Measurements from ENCODE around the gene SDK2. TPM values are rescaled to one million over a fixed set of nuclear protein-coding genes. Genes with fewer than 3 reads are reported as not detected.

Gene SDK2
- total RNA-seq, 1 donor from 2014 or later = 3.4 TPM

DNA sequence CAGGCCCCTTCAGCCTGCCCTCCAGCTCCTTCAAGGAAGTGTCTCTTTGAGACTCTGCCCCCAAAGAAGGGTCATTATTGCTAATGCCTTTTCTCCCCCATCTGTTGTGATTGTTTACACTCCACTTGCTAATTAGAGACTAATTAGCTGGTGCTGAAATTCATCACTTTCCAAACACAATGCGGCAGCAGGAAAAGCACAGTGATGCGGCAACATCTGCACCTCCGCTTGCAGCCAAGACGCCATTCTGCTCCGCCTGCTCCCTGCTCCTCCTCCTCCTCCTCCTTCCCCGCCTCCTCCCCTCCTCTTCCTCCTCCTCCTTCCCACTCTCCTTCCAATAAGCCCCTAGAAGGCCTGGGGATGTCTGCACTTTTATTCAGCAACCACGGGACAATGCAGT is 110.5 kb downstream of the SDK2 start:
- no peak for DNase-seq (ENCODE audit: low spot score)

DNA sequence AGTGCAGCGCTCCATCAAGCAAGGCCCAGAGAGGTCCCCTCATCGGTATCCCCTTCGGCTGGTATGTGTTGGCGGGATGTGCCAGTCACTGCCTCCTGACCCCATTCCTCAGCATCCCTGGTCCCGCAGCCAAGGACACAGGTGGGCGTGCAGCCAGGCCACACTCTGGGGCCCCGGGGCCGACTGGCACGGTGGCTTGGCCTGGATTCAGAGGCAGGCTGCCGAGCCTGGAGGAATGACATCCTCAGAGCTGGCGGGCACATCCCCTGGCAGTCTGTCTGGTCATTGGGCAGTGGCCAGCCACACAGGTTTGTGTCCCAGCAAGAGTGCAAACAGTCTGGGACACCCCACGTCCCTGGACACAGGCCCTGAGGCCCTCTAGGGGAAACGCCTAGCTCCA is 111.1 kb downstream of the SDK2 start:
- DNase-seq (ENCODE audit: low spot score) = no peak

DNA sequence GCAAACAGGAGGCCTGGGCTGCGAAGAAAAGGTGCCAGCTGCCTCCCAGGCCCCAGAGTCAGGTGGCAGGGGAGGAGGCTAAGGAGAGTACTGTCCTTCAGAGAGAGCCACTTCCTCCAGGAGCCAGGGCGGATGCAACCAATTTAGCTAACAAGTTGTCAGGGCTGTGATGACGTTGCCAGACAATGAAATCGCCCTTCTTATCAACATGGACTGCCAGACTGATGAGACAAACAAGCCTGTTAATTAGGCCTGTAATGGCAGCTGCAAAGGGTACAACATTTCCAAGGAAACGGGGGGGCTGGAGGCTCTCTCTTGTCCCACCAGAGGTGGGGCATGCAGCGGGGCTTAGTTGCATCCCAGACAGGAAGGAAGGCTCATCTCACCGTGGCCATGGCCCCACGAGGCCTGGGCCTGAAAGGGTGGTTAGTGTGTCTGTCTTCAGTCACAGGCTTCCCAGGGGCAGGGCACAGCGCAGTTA is 111.8 kb downstream of the SDK2 start:
- no peak for DNase-seq (ENCODE audit: low spot score)

DNA sequence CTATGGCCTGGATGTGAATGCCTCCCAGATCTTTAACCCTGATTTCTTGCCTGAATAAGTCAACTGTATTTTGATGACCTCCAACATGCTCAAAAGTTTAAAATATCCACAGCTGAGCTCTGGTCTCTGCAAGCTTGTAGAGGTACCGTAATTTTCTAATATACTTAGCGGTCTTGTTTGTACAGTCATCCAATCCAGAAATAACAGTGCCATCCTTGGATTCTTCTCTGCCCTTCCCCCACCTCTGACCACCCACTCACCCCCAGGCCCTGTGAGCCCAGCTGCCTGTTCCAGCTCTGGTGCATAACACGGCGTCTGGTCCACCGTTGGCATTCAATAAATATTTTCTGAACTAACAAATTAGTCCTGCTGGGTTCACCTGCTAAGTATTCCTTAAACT is 113.1 kb downstream of the SDK2 start:
- DNase-seq (ENCODE audit: low spot score) = no peak

DNA sequence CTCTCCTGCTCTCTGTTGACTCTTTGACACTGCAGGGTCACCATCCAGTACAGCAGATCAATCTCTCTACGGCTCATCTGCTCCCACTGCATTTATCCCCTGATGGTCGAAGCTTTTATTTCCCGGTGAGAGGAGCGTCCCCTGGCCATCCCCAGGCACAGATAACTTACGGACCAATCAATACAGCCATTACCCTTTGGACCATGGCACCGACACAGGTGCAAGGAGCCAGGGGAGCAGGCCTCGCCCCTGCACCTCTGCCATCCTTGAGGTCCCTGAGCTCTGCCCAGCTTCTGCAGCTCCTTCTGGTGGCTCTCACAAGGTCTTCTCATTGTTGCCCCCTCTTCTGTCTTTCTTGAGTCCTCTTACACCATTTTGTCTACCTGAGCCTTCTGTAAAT is 115.6 kb downstream of the SDK2 start:
- no peak for DNase-seq (ENCODE audit: low spot score)

DNA sequence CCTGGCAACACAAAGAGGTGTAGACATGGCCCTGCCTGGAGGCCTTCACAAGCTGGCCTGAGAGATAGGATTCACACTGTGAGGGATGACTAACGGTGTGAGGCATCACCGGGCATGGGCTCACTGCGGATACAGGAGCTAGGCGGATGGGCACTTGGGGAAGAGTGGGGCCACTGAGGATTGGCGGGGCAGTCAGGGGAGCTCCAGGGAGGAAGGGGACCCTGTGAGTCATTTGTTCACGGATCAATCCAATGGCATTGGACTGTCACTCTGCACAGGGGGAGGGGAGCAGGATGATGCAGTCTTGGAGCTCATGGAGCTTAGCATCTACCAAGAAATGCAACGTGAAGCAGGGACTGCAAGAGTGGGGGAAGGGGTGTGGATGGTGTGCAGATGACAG is 117.3 kb downstream of the SDK2 start:
- DNase-seq (ENCODE audit: low spot score) = no peak

DNA sequence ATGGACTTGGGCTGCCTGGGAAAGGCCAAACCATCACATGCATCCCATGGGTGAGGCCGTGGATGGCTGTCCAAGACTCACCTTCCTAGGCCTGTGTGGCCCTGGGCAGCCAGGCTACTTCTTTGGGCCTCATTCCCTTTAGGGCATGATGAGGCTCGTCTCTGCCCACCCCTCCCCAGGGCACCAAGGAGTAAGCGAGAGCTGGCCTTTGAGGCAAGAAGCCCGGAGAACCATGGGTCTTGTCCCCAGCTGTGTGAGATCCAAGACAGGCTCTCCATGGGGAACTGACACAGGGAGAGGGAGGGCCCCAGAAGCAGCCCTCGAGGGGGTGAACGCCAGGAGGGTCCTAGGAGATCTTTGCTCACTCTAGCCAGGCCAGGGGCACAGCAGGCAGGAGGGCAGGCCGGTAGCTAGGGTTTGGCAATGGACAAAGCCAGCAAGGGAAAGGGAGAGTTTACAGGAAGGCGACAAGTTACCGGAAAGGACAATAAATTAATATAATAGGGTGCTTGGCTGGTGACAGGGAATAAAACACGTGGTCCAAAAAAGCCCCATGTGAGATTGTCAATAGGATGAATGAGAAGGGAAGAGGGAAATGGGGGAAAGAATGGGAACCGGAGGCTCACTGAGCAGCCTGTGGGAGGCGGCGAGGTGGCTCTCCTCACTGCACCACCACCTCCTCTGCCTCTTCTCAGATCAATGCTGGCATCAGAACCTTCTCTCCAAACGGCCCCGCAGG is 119.1 kb downstream of the SDK2 start:
- DNase-seq (ENCODE audit: low spot score) = no peak

DNA sequence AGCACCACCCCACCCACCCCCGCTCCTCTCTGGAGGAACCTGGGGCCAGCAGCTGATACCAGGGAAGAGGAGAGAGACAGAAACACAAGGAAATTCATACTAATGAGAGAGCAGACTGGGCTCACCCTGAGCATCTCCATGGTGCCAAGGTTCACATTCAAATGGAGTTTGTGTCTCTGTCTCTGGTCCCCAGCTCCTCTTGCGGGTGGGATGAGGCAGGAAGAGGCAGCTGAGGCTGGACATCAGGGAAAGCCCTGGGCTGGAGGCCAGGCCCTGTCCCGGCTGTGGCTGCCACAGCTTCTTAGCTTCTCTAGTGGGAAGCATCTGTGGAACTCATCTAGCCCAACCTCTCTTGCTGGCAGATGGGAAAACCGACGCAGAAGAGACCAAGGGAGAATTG is 121.5 kb downstream of the SDK2 start:
- no peak for DNase-seq (ENCODE audit: low spot score)

DNA sequence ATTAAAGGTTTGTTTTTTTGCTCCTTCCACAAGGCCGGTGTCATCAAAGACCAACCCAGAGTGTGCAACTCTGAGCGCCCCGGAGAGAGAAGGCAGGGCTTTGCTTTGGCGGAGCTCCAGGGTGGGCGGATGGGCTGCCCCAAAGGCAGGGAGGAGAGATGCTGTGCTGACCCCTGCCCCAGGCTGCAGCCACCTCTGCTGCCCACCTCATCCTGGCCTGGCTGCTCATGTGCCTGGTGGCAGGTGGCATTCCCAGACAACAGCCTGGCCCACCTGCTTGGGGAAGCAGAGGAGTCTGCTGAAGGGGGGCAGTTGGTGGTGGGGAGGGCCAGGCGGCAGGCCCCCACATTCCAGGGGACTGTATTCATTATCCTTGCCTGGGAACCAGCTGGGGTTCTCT is 122.1 kb downstream of the SDK2 start:
- no peak for DNase-seq (ENCODE audit: low spot score)

DNA sequence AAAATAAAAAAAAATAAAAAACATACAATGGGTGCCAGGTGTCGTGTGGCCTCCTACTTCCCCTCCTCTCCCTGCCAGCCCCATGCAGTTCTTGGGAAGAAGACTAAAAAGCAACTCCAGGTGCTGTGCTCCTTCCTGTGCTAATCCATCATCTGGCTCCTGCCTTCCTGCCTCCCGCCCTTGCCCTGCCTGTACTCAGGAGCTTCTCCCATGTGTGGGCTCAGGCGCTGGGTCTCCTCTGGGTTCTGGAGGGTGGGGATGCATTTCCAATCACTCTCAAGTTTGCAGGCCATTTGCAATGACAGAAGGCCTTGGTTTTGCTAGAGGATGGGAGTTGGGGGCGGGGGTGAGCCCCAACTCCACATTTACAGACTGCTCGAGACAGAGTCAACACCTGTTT is 122.9 kb downstream of the SDK2 start:
- DNase-seq (ENCODE audit: low spot score) = no peak

DNA sequence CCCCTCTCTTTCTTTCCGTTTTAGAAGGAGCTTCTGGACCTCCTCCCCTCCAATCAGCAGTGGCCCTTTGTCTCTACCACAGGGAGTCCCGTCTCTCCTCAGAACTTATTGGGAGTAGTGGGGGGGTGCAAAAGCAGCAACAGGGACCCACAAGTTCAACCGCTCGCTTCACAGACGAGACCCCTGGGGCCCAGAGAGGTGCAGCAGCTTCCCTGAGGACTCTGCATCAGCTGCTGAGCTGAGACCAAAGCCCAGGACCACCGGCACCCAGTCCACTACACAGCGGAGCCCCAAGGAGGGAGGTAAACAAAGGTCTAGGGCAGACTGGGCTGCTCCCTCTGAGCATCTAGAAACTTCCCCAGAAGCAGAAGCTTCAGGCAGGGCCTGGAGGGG is 123.9 kb downstream of the SDK2 start:
- DNase-seq (ENCODE audit: low spot score) = no peak

DNA sequence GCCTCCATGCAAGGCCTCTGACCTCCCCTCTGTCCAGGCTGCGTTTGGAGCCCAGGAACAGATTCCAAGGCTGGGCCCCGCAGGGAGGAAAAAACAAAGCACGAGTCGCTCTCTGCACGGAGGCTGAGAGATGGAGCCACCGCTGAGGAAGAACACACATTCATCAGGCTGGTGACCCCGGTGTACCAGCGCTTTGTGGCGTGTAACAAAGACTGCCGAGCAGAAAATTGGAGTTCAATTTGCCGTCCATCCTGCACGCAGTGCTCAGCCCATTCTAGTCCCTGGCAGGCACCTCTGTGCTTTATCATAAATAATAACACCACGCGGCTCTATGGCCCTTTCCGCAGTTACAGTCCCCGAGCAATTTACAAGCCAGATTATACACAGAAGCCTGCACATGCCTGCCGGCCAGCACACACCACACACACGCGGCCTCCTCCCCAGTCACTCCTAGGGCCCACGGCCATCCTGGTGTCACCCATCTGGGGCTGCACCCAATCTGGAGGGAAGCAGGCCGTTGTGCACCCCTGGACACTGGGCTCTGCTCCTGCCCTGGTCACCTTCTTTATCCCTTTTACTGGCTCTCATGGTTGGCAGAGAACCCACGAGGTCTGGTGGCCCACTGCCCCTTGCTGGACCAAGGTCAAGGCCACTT is 124.4 kb downstream of the SDK2 start:
- no peak for DNase-seq (ENCODE audit: low spot score)

DNA sequence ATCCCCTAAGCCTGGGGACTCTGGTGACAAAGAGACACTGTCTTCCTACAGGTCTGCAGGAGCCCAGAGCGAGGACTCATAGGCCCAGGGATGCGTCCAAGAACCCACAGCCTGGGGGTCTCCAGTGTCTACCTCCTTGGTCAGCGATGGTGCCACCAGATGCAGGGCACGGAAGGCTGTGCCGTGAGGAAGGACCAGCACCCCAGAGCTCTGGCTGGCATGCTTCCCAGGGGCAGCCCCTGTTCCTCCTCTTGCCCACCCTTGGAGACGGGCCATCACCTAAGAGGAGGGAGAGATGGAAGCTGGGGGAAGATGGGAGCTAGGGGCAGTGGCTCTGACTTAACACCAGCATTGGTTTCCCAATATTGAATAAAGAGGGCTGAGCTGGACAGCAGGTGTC is 125.2 kb downstream of the SDK2 start:
- no peak for DNase-seq (ENCODE audit: low spot score)

DNA sequence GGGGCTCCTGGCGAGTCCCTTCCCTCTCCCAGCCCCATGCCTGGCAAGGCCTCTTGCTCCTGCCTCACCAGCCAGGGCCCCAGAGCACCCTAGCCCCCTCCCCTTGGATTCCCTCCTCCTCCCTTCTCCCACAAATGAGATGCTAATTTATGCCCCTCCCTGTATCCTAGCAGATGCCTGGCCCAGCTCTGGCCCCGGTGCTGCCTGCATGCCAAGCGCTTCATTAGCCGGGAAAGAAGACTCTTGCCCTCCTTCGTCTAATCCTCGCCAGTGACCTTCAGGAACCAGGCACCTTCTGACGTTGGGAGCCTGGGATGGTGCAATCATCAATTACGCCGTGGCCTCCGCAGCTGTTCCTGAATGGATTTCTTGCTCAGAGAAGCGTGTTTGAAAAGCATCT is 127.8 kb downstream of the SDK2 start:
- no peak for DNase-seq (ENCODE audit: low spot score)

DNA sequence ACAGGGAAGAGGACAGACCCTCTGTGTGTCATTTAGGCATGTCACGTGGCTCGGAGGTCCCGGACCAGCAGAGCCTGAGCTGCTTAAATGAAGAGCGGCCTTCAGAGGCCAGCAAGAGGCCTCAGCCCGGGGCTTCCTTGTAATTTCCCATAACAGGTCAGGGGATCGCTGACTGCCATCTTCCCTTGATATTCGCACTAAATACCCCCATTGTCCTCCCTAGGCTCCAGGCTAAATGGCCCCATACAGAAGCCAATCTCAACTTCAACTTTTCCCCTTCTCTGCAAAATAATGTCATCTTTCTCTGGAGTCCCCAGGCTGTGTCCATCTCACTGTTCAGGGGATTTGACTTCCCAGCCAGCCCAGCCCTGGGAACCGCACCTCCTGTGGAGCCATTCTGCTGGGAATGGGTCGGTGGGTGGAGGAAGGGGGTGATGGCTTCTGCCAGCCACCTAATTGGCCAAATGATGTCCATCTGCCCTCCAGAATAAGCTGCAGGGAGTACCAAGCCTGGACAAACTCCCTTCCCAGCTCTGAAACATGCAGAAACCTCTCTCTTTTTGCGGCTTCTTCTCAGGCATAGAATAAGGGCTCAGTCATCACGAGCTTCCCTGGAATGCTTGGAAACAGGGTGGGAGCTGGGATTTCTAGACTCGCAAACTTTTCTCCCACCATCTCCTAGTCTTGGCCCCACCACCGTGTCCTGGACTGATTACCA is 129.9 kb downstream of the SDK2 start:
- DNase-seq (ENCODE audit: low spot score) = no peak

DNA sequence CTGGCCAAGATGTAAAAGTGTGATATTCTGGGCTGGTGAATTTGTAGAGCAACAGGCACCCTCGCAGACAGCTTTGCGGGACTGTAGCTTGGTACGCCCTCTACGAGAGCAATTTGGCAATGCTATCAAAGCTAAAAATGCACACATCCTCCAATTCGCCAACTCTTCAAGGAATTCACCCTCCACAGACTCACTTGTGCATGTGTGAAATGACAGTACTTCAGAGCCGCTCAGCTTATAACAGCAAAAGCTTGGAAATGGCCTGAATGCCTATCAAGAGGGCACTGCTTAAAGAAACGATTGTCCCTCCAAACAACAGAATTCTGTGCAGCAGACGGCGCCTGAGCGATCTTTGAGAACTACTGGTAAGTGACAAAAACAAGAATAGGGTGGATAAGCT is 130.8 kb downstream of the SDK2 start:
- no peak for DNase-seq (ENCODE audit: low spot score)

DNA sequence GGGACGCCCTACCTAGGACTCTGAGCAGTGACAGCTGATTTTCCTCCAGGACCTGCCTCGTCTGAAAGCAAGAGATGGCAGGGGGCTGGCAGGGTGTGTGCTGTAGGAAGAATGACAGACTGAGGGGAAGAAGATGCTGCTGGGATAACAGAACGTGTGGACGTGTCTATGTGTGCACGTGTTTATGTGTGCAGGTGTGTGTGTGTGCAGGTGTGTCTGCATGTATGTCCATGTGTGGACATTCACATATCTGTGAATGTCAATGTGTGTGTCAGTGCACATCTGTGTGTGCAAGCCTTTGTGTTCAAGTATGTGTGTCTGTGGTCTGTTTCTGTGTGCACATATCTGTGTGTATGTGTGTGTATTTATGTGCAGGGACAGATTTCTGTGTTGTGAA is 132.5 kb downstream of the SDK2 start:
- no peak for DNase-seq (ENCODE audit: low spot score)

DNA sequence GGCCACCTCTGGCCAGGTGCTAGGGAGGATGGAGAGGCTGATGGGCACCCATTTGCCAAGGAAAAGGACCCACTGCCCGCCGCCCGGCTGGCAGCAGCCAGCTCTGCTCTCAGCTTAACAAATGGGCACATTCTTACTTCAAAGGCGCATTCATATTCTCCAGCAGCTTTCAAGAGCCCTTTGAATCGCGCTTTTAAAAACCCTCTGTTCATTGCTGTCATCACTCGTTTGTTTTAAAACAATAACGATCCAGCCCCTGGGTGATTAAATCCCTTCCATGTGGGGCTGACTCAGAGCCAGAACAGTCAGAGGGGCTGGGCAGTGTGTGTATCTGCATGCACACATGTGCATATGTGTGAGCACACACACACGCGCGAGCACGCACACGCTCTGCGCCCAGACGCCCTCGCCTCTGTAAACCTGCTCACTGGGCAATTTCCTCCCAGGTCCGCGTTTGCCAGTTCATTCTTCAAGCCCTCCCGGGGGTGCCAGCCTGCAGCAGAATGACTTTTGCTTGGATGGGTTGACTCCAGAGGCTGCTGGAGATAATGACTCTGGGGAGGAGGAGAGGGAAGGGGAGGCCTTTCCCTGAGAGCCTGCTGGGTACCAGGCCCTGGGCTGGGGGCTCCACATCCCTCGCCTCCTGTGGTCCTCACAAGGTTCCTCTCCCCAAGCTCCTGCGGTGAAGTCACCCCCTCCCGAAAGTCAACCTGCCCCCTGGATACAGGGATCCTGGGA is 133.1 kb downstream of the SDK2 start:
- no peak for DNase-seq (ENCODE audit: low spot score)

DNA sequence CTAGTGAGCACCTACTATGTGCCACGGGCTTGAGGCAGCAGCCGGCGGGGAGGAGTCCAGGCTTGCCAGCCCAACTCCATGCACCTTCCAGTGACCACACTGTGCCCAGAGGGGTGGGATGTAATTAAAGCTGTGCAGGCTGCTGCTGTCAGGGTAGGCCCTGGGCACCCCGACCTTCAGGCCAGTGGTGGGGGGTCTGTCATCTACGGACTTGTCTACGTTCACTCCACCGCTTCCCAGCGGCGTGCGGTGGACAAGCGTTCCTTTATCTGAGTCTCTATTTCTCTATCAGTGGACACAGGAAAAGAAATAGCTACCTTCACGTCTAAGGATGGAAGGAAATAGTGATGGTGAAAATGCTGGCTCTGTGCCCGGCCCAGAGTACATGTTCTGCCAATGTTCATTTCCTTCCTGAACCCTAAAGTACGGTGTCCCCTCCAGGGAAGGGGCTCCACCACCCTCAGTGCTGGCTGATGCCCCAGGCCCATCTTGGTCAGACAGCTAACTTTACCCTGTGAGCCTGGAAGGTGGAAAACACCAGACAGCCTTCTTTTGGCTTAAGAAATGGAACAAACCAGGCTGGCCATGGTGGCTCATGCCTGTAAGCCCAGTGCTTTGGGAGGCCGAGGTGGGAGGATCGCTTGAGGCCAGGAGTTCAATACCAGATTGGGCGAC is 135.2 kb downstream of the SDK2 start:
- no peak for DNase-seq (ENCODE audit: low spot score)

DNA sequence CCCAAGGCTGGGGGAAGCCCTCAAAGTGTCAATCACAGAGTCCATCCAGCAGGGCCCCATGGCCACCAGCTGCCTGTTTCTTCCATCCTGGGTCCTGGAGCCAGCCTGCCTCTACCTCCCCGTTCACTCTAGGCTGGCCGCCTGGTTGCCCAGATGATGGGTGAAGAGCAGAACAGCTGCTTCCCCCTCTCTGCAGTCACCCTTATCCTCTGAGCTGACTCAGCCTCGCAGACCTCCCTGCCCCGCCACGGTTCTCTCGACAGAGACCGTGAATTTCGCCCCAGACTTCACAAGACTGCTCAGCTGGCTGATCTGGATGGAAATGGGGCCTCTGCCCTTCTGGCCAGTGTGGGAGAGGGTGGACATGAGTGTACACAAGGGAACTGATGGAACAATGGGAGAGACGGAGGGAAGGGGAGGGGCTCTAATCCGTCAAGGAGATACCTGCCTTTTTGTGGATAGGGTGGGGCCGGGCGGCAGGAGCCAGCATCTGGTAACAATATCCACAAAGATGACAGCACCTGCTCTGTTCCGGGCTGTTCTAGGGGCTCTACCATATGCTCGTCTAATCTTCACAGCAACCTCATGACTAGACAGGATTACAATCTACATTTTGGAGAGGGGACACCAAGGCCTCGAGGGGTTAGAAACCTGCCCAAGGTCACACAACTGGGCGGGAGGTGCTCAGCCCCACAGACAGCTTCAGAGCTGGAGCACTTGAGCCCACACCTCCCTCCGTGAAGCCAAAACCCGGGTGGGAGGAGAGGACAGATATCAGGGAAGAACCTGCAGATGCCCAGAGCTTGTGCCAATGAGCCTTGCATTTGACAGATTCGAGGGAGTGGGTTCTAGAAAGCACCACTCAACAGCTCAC is 136.0 kb downstream of the SDK2 start:
- no peak for DNase-seq (ENCODE audit: low spot score)

Data from ureter (tissue), 1 donor.